ENCODE measurements around the gene XPO6. TPM values are rescaled to one million over a fixed set of nuclear protein-coding genes. Genes with fewer than 3 reads are reported as not detected.

XPO6 gene
- total RNA-seq, 1 experiment from 2014 or later: 124 TPM

- Histone ChIP-seq H3K14ac (ENCODE audit: insufficient read depth, low read length) (no peak overlapping the region), H3K4ac (ENCODE audit: low read depth, low read length) (no peak overlapping the region), H4K8ac (replicated peaks; ENCODE audit: insufficient read length, low read depth, low read length) (no peak overlapping the region), H3K9me3 (ENCODE audit: control insufficient read depth, low read depth, low read length) (no peaks in the 10 kb centered on the region), H2BK20ac (ENCODE audit: low read depth, low read length, poor library complexity, severe bottlenecking) (no peak overlapping the region), H3T11ph (ENCODE audit: low read length) (no peak overlapping the region), H3K79me1 (ENCODE audit: insufficient read depth, low read depth, low read length, poor library complexity, severe bottlenecking) (no peaks in the 10 kb centered on the region), H4K20me1 (ENCODE audit: control insufficient read depth, insufficient read depth, insufficient read length) (no peaks in the 10 kb centered on the region), H2BK120ac (ENCODE audit: low read depth, low read length, poor library complexity, severe bottlenecking) (no peak overlapping the region), H4K5ac (ENCODE audit: insufficient read length, low read depth, low read length) (no peak overlapping the region), H3K23ac (ENCODE audit: insufficient read length, low read depth, low read length) (no peak overlapping the region), H3K56ac (ENCODE audit: insufficient read length, low read depth, low read length) (no peak overlapping the region), H2BK15ac (ENCODE audit: low read depth, low read length) (no peak overlapping the region), H3K79me2 (ENCODE audit: insufficient read depth, low read length) (no peaks in the 10 kb centered on the region), H3K4me2 (ENCODE audit: insufficient read depth, insufficient read length, low read length) (no peak overlapping the region), H2AFZ (ENCODE audit: low read length) (no peak overlapping the region), H3K27me3 (ENCODE audit: insufficient read depth, low read length) (no peaks in the 10 kb centered on the region), H2BK5ac (ENCODE audit: insufficient read length, low read length) (no peak overlapping the region), H3K4me1 (ENCODE audit: insufficient read depth, low read length) (no peaks in the 10 kb centered on the region), H3K9ac (ENCODE audit: extremely low read depth, insufficient read length, low read length) (no peak overlapping the region), H3K23me2 (ENCODE audit: insufficient read length, low read depth, low read length, poor library complexity, severe bottlenecking) (no peaks in the 10 kb centered on the region), H4K91ac (ENCODE audit: insufficient read length, low read depth, low read length) (no peak overlapping the region), H2BK12ac (ENCODE audit: insufficient read length, low read depth, low read length) (no peak overlapping the region), H3K27ac (ENCODE audit: insufficient read length, low read depth, low read length) (no peak overlapping the region), H3K18ac (ENCODE audit: insufficient read length, low read depth, low read length) (no peak overlapping the region), H2AK5ac (ENCODE audit: insufficient read length, low read length) (no peak overlapping the region)
- Mint-ChIP-seq H3K4me1 (no peaks in the 10 kb centered on the region), H3K27ac (no peak overlapping the region), H3K4me3 (no peak overlapping the region), H3K9me3 (peaks cover 0 to 9% of the 10 kb centered on the region in 2 experiments; a peak in 3 of 5 replicates), H3K27me3 (ENCODE audit: low read depth) (peaks cover 25% of the 10 kb centered on the region), H3K36me3 (ENCODE audit: insufficient read depth in 1 of 3, low read depth in 3 of 3) (peaks cover 0 to 3% (median 0%) of the 10 kb centered on the region in 3 experiments; a peak in 2 of 7 replicates)
- TF ChIP-seq, protein P1, sequence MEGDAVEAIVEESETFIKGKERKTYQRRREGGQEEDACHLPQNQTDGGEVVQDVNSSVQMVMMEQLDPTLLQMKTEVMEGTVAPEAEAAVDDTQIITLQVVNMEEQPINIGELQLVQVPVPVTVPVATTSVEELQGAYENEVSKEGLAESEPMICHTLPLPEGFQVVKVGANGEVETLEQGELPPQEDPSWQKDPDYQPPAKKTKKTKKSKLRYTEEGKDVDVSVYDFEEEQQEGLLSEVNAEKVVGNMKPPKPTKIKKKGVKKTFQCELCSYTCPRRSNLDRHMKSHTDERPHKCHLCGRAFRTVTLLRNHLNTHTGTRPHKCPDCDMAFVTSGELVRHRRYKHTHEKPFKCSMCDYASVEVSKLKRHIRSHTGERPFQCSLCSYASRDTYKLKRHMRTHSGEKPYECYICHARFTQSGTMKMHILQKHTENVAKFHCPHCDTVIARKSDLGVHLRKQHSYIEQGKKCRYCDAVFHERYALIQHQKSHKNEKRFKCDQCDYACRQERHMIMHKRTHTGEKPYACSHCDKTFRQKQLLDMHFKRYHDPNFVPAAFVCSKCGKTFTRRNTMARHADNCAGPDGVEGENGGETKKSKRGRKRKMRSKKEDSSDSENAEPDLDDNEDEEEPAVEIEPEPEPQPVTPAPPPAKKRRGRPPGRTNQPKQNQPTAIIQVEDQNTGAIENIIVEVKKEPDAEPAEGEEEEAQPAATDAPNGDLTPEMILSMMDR (conservative IDR thresholded peaks at IDR 0.05): no peak
- WGBS (ENCODE audit: extremely low coverage, insufficient read length, low lambda C conversion rate): no CpG with 5 or more reads among the region's 3 CpGs
- no peak for DNase-seq
Observed at GRCh38 chr16:28237754-28238357, 26.1 kb upstream of the XPO6 start.

Data from H9 (cell line).